NCI-H226 (cell line): ENCODE measurements around the gene EIF1.
"Not testable (repeated sequence)": the region's sequence is repeated elsewhere in the genome, so short reads cannot be mapped to it uniquely, and the experiment has no call there.

ENCODE experiments used
- DNase-seq: peaks from one replicate; pipeline ENCODE4 v3.0.0-alpha.2; 2015

EIF1 gene

GRCh38 chr17:41679740-41680425 is 8.8 kb upstream of the EIF1 start:
- DNase-seq = no peak

GRCh38 chr17:41680426-41681040 is 8.2 kb upstream of the EIF1 start:
- DNase-seq = no peak

GRCh38 chr17:41681776-41682175 is 6.9 kb upstream of the EIF1 start:
- DNase-seq = no peak

GRCh38 chr17:41682631-41683030 is 6.1 kb upstream of the EIF1 start:
- DNase-seq = no peak

GRCh38 chr17:41683441-41684007 is 5.2 kb upstream of the EIF1 start:
- no peak for DNase-seq

GRCh38 chr17:41684035-41684434 is 4.7 kb upstream of the EIF1 start:
- DNase-seq = no peak

GRCh38 chr17:41685753-41686152 is 2.9 kb upstream of the EIF1 start:
- DNase-seq = not testable (repeated sequence)

- DNase-seq = no peak
Measured at GRCh38 chr17:41686281-41686680, 2.4 kb upstream of the EIF1 start.

GRCh38 chr17:41687828-41688640 is 651 bp upstream of the EIF1 start:
- DNase-seq = no peak

- peak; percentile 45 for DNase-seq
Measured at GRCh38 chr17:41689497-41690299, 1.0 kb downstream of the EIF1 start.

- DNase-seq = no peak
Measured at GRCh38 chr17:41690497-41690896, 1.8 kb downstream of the EIF1 start.

- DNase-seq = no peak
Measured at GRCh38 chr17:41691031-41691777, 2.5 kb downstream of the EIF1 start.

- DNase-seq = no peak
Measured at GRCh38 chr17:41692722-41693521, 4.2 kb downstream of the EIF1 start.

- DNase-seq = no peak
Measured at GRCh38 chr17:41695134-41695661, 6.5 kb downstream of the EIF1 start.

- DNase-seq = peak; percentile 37
Measured at GRCh38 chr17:41695954-41696757, 7.5 kb downstream of the EIF1 start.

- DNase-seq = no peak
Measured at GRCh38 chr17:41697122-41697962, 8.7 kb downstream of the EIF1 start.

- not testable (repeated sequence) for DNase-seq
Measured at GRCh38 chr17:41700843-41701242, 12.2 kb downstream of the EIF1 start.

- DNase-seq = no peak
Measured at GRCh38 chr17:41702712-41703111, 14.0 kb downstream of the EIF1 start.
